GM23338 (cell line): ENCODE measurements around the gene HELB.

ENCODE experiments used
- CTCF ChIP-seq, 2 experiments: fragments of 200-600 bp in 1 of 2; sonication (generic) in 1 of 2; conservative IDR thresholded peaks; 2 replicates each; pipeline versions ENCODE4 v1.5.1 to v1.6.1; 2016 to 2017; ENCODE audit warnings: antibody characterized with exemption in 2 of 2, low read depth in 2 of 2, mild to moderate bottlenecking in 2 of 2, moderate library complexity in 1 of 2
- POLR2AphosphoS5 ChIP-seq: IDR thresholded peaks from 2 replicates; pipeline ENCODE4 v1.6.1; 2016; ENCODE audit warnings: antibody characterized with exemption, low read depth
- ZNF462 ChIP-seq: fragments of 250-450 bp; sonication (Bioruptor Pico); IDR thresholded peaks from 2 replicates; pipeline ENCODE4 v1.5.0; 2020; ENCODE audit warnings: mild to moderate bottlenecking, moderate library complexity

- TF ChIP-seq ZNF462 (CRISPR knock-in tag) (no peak), CTCF (conservative IDR thresholded peaks at IDR 0.05; ENCODE audit: low read depth in 2 of 2) (no peak), POLR2AphosphoS5 (no peak)
Observed at GRCh38 chr12:66272650-66273049, 29.6 kb upstream of the HELB start.
